ENCODE measurements around the gene FBXO24. TPM values are rescaled to one million over a fixed set of nuclear protein-coding genes. Genes with fewer than 3 reads are reported as not detected.

FBXO24 gene
- total and polyA plus RNA-seq, 9 of the 15 experiments (the other 6 are each of a cell fraction or from before 2014, with no cell fraction given) = 0.17 to 0.95 (median 0.50) TPM

- 0 out of 2 replicates have a peak, but pooled peaks have one; percentile 17 for TF ChIP-seq KAT7 (CRISPR knock-in tag; IDR thresholded peaks at IDR 0.05; ENCODE audit: borderline replicate concordance)
- peak; percentile 10 to 61; a peak in 2 of 4 replicates for TF ChIP-seq SIN3A (IDR thresholded peaks at IDR 0.05; ENCODE audit: borderline replicate concordance in 2 of 2, control insufficient read depth in 1 of 2, low read depth in 2 of 2, low read length in 2 of 2)
- no peak for TF ChIP-seq ZNF76 (CRISPR knock-in tag; IDR thresholded peaks at IDR 0.05; ENCODE audit: borderline replicate concordance)
- TF ChIP-seq TFAP4 (CRISPR knock-in tag; IDR thresholded peaks at IDR 0.05; ENCODE audit: borderline replicate concordance) = peak; percentile 69
- no peak for TF ChIP-seq AFF1 (IDR thresholded peaks at IDR 0.05; ENCODE audit: low read depth in 1 of 2, partially characterized antibody in 2 of 2)
- no peak for TF ChIP-seq ZNF75A (CRISPR knock-in tag; IDR thresholded peaks at IDR 0.05)
- TF ChIP-seq FOSL1 (tag; conservative IDR thresholded peaks at IDR 0.05) = peak; percentile 12; the same call in 1 of the 2 replicates
- peak; percentile 56 for TF ChIP-seq ZNF395 (CRISPR knock-in tag; IDR thresholded peaks at IDR 0.05)
- no peak for TF ChIP-seq PCBP1 (IDR thresholded peaks at IDR 0.05; ENCODE audit: low read depth, low read length, poor library complexity, severe bottlenecking)
- 0 out of 2 replicates have a peak, but pooled peaks have one; percentile 38 for TF ChIP-seq CREB3 (tag; conservative IDR thresholded peaks at IDR 0.05; ENCODE audit: low read depth)
- TF ChIP-seq CTCF (IDR thresholded peaks at IDR 0.05 in 2 of 3, conservative IDR thresholded peaks at IDR 0.05 in 1 of 3; ENCODE audit: insufficient read depth in 2 of 3, low read depth in 1 of 3, low read length in 3 of 3) = peak; percentile 30 to 44 (median 36); a peak in 5 of 6 replicates
- TF ChIP-seq MAX (CRISPR knock-in tag; IDR thresholded peaks at IDR 0.05) = peak; percentile 51
These were observed 55.9 kb downstream of the FBXO24 start (continued) for GRCh38 chr7:100641860-100642533.
